Measurements from ENCODE around the gene ARID4B.

DNA sequence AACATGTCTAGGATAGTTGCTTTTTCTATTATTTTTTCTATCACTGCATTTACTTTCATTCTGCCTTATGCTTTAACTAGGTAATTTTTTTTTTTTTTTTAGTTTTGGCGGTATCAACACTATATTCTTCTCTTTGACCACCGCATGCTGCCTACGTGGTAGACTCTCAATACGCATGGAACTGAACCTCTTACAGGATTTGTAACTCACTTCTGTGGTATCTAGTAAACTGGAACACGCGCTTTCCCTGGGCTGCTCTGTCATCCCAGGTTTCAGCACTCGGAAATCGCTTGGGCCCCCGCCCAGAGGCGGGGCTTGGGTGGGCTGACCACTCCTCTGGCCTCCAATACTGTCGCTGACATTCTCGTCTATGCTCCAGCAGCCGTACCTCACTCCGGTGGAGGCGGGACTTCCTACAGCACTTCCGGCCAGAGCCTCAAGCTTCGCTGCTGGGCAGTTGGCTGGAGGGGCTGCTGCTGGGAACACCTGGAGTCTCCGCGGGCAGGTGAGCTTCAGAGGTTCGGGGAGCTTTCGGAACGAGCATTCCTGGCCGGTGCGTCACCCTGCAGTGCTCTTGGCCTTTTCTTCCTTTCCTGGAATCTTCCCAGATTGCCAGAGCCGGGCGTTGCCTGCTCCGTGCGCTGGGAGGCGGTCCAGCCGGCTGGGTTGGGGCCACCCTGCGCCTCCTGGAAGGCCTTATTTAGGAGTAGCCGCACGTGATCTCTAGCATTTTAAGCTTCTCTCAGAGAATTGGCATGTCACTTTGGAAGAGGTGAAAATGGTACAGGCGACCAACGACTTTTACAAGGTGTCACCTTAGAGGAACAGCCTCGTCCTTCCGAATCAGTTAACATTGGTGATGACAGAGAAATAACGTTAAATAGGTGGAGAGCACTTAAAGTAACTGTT, 39.3 kb upstream of the ARID4B start, which contains the start of gene TBCE:
- TF ChIP-seq, protein P1, sequence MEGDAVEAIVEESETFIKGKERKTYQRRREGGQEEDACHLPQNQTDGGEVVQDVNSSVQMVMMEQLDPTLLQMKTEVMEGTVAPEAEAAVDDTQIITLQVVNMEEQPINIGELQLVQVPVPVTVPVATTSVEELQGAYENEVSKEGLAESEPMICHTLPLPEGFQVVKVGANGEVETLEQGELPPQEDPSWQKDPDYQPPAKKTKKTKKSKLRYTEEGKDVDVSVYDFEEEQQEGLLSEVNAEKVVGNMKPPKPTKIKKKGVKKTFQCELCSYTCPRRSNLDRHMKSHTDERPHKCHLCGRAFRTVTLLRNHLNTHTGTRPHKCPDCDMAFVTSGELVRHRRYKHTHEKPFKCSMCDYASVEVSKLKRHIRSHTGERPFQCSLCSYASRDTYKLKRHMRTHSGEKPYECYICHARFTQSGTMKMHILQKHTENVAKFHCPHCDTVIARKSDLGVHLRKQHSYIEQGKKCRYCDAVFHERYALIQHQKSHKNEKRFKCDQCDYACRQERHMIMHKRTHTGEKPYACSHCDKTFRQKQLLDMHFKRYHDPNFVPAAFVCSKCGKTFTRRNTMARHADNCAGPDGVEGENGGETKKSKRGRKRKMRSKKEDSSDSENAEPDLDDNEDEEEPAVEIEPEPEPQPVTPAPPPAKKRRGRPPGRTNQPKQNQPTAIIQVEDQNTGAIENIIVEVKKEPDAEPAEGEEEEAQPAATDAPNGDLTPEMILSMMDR (IDR thresholded peaks at IDR 0.05; ENCODE audit: extremely low read depth in 1 of 2, insufficient read depth in 1 of 2, low read depth in 1 of 2, low read length in 2 of 2), result peak in 1 of 2 donors; percentile 14
- TF ChIP-seq POLR2AphosphoS5 (IDR thresholded peaks at IDR 0.05; ENCODE audit: insufficient read depth, low read depth, low read length) (peak; percentile 97), EZH2 (IDR thresholded peaks at IDR 0.05; ENCODE audit: borderline replicate concordance, low read depth, low read length, severe bottlenecking) (no peak)
